DND-41 (cell line): ENCODE measurements around the gene TSPYL6.

Experiments
- EZH2 ChIP-seq: IDR thresholded peaks from 3 replicates; pipeline ENCODE4 v1.6.1; 2012; ENCODE audit warnings: borderline replicate concordance, low read depth, mild to moderate bottlenecking, moderate library complexity, low read length, inconsistent platforms; ENCODE audit not compliant: severe bottlenecking
- TF ChIP-seq, protein P1 (sequence below): IDR thresholded peaks from 2 replicates; pipeline ENCODE4 v1.5.1; 2012; ENCODE audit warnings: borderline replicate concordance, low read length, moderate library complexity, mild to moderate bottlenecking; ENCODE audit not compliant: poor library complexity, severe bottlenecking; ENCODE audit errors: extremely low read depth

DNA sequence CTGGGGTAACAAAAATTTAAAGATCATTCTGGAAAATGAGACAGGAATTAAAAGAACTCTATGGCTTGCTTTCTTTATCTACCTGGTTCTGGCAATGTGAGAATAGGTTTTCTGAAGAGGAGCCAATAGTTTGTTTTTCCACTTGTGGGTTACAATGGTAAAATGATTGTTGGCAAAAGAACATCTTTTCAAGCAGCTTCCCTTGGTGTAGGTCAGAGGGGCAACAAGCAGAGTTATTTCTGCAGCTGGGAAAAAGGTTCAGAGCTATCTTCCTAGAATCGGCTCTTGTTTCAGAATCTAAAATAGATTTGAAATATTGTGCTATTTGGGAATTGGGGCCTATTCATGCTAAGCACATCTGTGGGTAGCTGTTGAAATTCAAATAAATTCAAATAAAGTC, 11.5 kb upstream of the TSPYL6 start:
- TF ChIP-seq, protein P1, sequence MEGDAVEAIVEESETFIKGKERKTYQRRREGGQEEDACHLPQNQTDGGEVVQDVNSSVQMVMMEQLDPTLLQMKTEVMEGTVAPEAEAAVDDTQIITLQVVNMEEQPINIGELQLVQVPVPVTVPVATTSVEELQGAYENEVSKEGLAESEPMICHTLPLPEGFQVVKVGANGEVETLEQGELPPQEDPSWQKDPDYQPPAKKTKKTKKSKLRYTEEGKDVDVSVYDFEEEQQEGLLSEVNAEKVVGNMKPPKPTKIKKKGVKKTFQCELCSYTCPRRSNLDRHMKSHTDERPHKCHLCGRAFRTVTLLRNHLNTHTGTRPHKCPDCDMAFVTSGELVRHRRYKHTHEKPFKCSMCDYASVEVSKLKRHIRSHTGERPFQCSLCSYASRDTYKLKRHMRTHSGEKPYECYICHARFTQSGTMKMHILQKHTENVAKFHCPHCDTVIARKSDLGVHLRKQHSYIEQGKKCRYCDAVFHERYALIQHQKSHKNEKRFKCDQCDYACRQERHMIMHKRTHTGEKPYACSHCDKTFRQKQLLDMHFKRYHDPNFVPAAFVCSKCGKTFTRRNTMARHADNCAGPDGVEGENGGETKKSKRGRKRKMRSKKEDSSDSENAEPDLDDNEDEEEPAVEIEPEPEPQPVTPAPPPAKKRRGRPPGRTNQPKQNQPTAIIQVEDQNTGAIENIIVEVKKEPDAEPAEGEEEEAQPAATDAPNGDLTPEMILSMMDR: no peak
- TF ChIP-seq EZH2: no peak
